Airway epithelial cell (primary cell): ENCODE data around the gene PANK3. TPM values are rescaled to one million over a fixed set of nuclear protein-coding genes. Genes with fewer than 3 reads are reported as not detected.

Experiments used
- total RNA-seq: library from RNA; depleted of rRNA; stranded (reverse); fragments of >200 nt; gene quantifications from 2 replicates; pipeline ENCODE4 v1.2.3, GENCODE V29; 2015

The PANK3 gene
- total RNA-seq: 27.5 and 37.5 TPM in 2 replicates

DNA sequence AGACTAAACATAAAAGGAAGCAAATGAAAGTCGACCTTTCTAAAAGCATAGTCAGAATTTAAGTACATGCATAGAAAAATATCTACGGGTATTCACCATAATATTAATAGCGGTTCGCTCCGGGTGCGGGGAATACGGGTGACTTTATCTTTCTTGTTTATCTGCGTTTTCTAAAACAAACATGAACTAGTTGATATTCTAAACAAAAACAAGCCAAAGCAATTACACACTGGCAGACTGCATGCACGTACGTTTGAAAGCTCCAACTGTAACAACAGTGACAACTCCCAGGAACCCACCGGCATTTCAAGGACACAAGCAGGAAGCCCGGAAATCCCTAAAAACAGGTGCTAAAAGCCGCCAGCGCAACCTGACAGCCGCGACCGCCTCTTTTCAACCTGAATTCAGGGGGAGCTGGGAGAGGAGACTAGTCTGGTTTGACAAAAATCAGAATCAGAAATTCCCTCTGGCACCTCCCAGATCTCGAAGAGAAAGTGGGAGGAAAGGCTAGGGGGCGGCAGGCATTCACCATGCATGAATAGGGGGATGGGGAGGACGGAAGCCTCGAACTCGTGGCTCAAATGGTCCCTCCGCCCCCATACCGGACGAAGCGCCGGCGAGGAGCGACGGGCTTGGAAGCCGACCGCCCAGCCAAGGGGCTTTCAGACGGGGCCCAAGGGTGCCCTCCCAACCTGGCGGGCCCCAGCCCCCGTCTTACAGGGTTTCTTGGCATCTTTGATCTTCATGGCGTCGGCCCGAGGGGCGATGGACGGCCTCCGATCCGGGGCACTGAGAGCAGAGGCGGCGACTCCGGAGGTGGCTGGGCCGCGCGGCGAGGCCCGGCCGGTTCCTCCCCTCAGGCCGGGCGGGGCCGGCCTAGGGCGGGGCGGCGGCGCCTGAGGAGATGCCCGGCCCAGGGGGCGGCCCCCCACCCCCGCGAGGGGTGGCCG, at the start of gene PANK3:
Gene PANK3, minus strand, starts transcription at position 831 of the 950 bp plus-strand sequence. Its CDS starts 85 bp downstream, at position 746.

DNA sequence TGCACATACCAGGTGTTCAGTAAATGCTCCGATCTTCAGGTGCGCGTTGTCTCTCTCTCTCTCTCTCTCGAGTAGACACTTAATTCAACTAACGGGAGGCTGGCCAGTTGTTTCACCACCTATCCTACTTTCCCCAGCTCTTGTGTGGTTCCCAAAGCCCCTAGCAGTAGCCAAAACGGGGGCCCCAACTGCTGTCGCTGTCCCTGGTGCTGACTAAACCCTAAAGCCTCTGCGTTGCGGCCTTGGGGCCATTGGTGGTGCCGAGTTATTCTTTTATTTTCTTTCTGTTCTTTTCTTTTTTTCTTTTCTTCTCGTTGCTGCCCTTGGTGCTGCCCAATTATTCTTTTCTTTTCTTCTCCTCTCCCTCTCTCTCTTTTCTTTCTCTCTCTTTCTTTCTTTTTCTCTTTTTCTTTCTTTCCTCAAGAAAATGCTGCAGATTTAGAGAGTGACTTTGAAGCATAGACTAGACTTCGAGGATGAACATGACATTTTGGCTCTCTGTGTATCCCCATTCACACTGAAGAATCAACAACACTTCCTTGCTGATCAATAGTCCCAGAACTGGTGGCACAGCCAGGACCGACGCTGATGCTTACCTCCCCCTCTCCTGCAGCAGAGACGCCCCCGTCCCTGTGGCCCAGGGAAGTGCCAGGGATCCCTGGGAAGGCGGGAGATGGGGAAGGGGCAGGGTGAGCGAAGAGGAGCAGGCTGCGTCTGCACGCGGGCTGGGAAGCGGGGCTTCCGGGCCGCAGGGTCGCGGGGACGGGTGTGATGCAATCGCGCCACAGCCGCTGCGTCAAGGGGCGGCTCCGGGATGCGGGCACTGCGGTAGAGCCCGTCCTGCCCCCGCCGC, 50.4 kb downstream of the PANK3 start, which contains the start of gene FBLL1:
Gene FBLL1, plus strand, starts transcription at position 785 of the 853 bp plus-strand sequence. CDS start 200 bp downstream, outside the sequence.

Other genes with a start within 250 kb of the PANK3 start
- 104 and 111 TPM in 2 replicates for gene RARS1, start 92.9 kb downstream of the PANK3 start, total RNA-seq
- not detected in 2 replicates for gene FBLL1, start 50.1 kb downstream of the PANK3 start, total RNA-seq